Gastroesophageal sphincter (tissue), 4 donors: ENCODE results near the gene TMEM231. TPM values are rescaled to one million over a fixed set of nuclear protein-coding genes. Genes with fewer than 3 reads are reported as not detected.
"Not testable (repeated sequence)": the region's sequence is repeated elsewhere in the genome, so short reads cannot be mapped to it uniquely, and the experiment has no call there.

Experiments used
- ATAC-seq: fragments of 150-250 bp; one replicate; pipeline ENCODE4 v1.9.1; 2016; ENCODE audit warnings: mild to moderate bottlenecking, moderate library complexity
- H3K27ac ChIP-seq, 4 donors: fragments of 200-600 bp; sonication (generic) in 3 of 4; 1 replicate in 3 of 4; 2 replicates in 1 of 4; pipeline ENCODE4 v1.5.1; 2016 to 2019
- H3K27me3 ChIP-seq: fragments of 200-600 bp; sonication (generic); one replicate; pipeline ENCODE4 v1.5.1; 2019
- H3K36me3 ChIP-seq, 2 donors: fragments of 200-600 bp; sonication (generic); one replicate each; pipeline ENCODE4 v1.5.1; 2019; ENCODE audit warnings: control low read depth in 1 of 2
- H3K4me1 ChIP-seq, 3 donors: fragments of 200-600 bp; sonication (generic); 1 replicate in 2 of 3; 2 replicates in 1 of 3; pipeline ENCODE4 v1.5.1; 2016 to 2019; ENCODE audit warnings: control low read depth in 2 of 3
- H3K4me3 ChIP-seq, 2 donors: fragments of 200-600 bp; sonication (generic); one replicate each; pipeline ENCODE4 v1.5.1; 2019; ENCODE audit warnings: mild to moderate bottlenecking in 1 of 2, moderate library complexity in 1 of 2
- H3K9me3 ChIP-seq, 3 donors: fragments of 200-600 bp; sonication (generic); one replicate each; pipeline ENCODE4 v1.5.1; 2017 to 2019; ENCODE audit warnings: control low read depth in 2 of 3
- EP300 ChIP-seq: sonication (generic); formaldehyde crosslinking; IDR thresholded peaks from one replicate; pipeline ENCODE4 v1.6.1; 2017; ENCODE audit warnings: antibody characterized with exemption, mild to moderate bottlenecking
- POLR2A ChIP-seq, 2 donors: fragments of 450-650 bp; IDR thresholded peaks; one replicate each; pipeline ENCODE4 v1.6.1; 2017; ENCODE audit warnings: antibody characterized with exemption in 2 of 2, mild to moderate bottlenecking in 2 of 2, moderate library complexity in 1 of 2
- POLR2AphosphoS5 ChIP-seq: sonication (generic); formaldehyde crosslinking; IDR thresholded peaks from one replicate; pipeline ENCODE4 v1.6.1; 2017; ENCODE audit warnings: antibody characterized with exemption
- WGBS, 2 donors: methylation state at CpG; one replicate each; pipeline ENCODE4 v1.1.5; 2018; ENCODE audit warnings: low coverage in 1 of 2; 5-methylcytosine and 5-hydroxymethylcytosine counted together
- total RNA-seq, 4 donors: library from RNA; depleted of rRNA; stranded (reverse); fragments of >200 nt; gene quantifications; one replicate each; pipeline ENCODE4 v1.1.0, GENCODE V29; 2016
- TF ChIP-seq, protein P1 (sequence below), 4 experiments: fragments of 200-600 bp in 2 of 4; fragments of 450-650 bp in 2 of 4; sonication (generic) in 1 of 4; IDR thresholded peaks; one replicate each; pipeline ENCODE4 v1.5.1; 2017 to 2019; ENCODE audit warnings: antibody characterized with exemption in 4 of 4, mild to moderate bottlenecking in 2 of 4, moderate library complexity in 2 of 4

TMEM231 gene
- total RNA-seq, 4 donors from 2014 or later: 7.2 to 12.0 (median 9.3) TPM

DNA sequence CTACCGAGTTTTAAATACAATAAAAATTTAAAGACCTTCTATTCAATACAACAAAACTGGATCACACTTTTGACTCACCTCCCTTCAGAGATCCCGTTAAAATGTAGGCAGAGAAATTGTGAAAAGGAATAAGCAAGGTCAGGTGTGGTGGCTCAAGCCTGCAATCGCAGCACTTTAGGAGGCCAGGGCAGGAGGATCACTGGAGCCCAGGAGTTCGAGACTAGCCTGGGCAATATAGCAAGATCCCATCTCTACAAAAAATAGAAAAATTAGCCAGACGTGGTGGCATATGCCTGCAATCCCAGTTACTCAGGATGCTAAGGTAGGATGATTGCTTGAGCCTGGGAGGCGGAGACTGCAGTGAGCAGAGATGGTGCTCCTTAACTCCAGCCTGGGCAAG lies 36.9 kb downstream of the TMEM231 start:
- peaks cover 0 to 15% (median 0%) of the 10 kb centered on the region in 3 donors for H3K4me1 ChIP-seq
- H3K4me3 ChIP-seq: no peak overlapping the region
- no peaks in the 10 kb centered on the region for H3K27me3 ChIP-seq
- no peak overlapping the region for H3K27ac ChIP-seq
- no peaks in the 10 kb centered on the region for H3K9me3 ChIP-seq
- ATAC-seq: no peak
- no peaks in the 10 kb centered on the region for H3K36me3 ChIP-seq
- WGBS, 2 donors: 90% methylated on average over 2 to 3 of the region's 6 CpGs
- TF ChIP-seq POLR2AphosphoS5: no peak
- TF ChIP-seq, protein P1, sequence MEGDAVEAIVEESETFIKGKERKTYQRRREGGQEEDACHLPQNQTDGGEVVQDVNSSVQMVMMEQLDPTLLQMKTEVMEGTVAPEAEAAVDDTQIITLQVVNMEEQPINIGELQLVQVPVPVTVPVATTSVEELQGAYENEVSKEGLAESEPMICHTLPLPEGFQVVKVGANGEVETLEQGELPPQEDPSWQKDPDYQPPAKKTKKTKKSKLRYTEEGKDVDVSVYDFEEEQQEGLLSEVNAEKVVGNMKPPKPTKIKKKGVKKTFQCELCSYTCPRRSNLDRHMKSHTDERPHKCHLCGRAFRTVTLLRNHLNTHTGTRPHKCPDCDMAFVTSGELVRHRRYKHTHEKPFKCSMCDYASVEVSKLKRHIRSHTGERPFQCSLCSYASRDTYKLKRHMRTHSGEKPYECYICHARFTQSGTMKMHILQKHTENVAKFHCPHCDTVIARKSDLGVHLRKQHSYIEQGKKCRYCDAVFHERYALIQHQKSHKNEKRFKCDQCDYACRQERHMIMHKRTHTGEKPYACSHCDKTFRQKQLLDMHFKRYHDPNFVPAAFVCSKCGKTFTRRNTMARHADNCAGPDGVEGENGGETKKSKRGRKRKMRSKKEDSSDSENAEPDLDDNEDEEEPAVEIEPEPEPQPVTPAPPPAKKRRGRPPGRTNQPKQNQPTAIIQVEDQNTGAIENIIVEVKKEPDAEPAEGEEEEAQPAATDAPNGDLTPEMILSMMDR (IDR thresholded peaks at IDR 0.05): no peak
- TF ChIP-seq POLR2A (IDR thresholded peaks at IDR 0.05): no peak
- no peak for TF ChIP-seq EP300

DNA sequence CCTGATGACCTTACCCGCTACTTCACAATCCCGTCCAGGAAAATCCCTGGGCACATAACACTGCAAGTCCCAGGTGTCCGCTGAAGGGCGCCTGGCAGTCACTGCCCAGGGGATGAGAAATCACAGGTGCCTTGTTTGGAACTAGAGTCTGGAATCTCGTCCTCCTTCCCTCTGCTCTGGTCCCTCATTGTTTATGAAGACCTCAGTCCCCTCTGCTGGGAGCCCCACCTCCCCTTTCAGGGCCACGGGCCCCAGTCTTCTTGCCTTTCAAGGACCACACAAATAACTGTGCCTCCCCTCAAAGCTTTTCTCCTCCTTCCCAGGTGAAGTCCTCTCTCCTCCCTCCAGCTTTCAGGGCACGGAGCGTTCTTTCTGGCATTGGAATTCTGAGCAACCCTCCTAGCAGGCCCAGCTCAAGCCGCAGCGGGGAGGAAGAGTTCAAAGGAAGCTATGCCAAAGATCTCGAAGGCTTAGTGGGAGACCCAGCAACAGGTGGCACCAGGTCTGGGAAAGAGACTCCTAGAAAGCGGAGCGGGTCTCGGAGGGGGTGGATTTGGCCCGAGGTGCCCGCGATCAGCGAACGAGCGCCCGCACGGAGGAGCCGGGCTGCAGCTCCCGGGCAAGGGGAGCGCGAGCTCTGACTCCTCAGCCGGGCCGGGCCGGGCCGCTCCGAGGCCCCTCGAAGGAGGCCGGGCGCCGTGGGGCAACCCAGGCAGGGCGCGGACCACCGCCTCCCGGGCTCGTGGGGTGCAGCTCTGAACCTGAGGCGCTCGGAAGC lies 39.7 kb downstream of the TMEM231 start:
- H3K27me3 ChIP-seq, H3K9me3 ChIP-seq, H3K36me3 ChIP-seq: not testable (repeated sequence)
- peak overlapping the region; percentile 92 to 100 (median 98) for H3K27ac ChIP-seq
- 40 to 50% methylated on average over 2 of the region's 42 CpGs for WGBS, 2 donors
- peak overlapping the region; percentile 74 to 98 for H3K4me3 ChIP-seq
- peaks cover 0 to 15% (median 0%) of the 10 kb centered on the region in 3 donors for H3K4me1 ChIP-seq
- peak; percentile 23 for ATAC-seq

- Histone ChIP-seq H3K27me3 (no peaks in the 10 kb centered on the region), H3K36me3 (no peaks in the 10 kb centered on the region), H3K4me3 (no peak overlapping the region), H3K4me1 (peaks cover 0 to 15% (median 0%) of the 10 kb centered on the region in 3 donors), H3K27ac (no peak overlapping the region), H3K9me3 (no peaks in the 10 kb centered on the region)
- no peak for ATAC-seq
- no peak for TF ChIP-seq EP300
- TF ChIP-seq POLR2AphosphoS5: no peak
- TF ChIP-seq POLR2A (IDR thresholded peaks at IDR 0.05): no peak
- TF ChIP-seq, protein P1 (IDR thresholded peaks at IDR 0.05): no peak
- 95% methylated on average over 9 to 11 of the region's 11 CpGs for WGBS, 2 donors
These were observed 41.8 kb downstream of the TMEM231 start for GRCh38 chr16:75514296-75514695.

DNA sequence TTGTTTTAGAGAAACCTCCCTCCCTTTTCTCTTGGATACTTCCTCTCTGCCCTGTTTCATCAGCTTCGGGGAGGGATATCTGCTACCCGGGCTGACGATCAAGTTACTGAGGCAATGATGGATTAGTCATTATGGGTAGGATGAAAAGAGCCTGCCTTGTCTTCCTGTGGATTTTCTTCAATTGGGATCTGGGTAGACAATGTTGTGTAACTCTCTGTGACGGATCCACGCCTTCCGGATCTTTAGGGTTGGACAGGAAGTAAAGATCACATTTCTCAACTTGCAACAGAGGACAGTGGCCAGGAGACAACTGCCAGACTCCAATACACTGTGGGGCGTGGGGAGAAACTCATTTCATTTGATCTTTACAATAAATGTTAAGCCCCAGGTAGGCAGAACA lies 49.5 kb downstream of the TMEM231 start:
- H3K36me3 ChIP-seq: no peaks in the 10 kb centered on the region
- H3K27ac ChIP-seq: peak overlapping the region in 1 of 4 donors; percentile 7
- TF ChIP-seq POLR2AphosphoS5: no peak
- no peak for TF ChIP-seq EP300
- TF ChIP-seq, protein P1 (IDR thresholded peaks at IDR 0.05): no peak
- no peak for TF ChIP-seq POLR2A (IDR thresholded peaks at IDR 0.05)
- no peaks in the 10 kb centered on the region for H3K9me3 ChIP-seq
- H3K27me3 ChIP-seq: no peaks in the 10 kb centered on the region
- WGBS, 2 donors: 17 to 67% methylated on average over 4 of the region's 7 CpGs
- ATAC-seq: peak; percentile 94
- H3K4me3 ChIP-seq: no peak overlapping the region
- H3K4me1 ChIP-seq: peaks cover 0 to 9% (median 0%) of the 10 kb centered on the region in 3 donors

DNA sequence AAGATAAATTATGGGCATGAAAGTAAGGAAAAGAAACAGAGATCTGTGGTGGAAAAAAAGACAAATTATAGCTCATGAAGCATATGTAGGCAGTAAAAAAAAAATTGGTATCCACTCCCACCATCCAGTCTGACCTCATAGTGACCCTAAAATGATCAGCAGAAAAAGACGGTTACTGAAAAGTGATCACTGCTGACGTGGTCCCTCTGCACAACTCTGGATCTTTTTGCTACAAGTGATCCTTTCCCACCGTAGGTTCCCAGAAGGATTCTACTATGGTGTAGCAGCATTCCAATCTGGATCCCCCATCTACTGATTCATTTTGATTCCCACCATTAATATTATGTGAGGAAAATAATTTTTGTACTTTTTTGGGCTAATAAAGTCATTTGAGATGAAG lies 49.9 kb downstream of the TMEM231 start:
- no peaks in the 10 kb centered on the region for H3K36me3 ChIP-seq
- TF ChIP-seq, protein P1 (IDR thresholded peaks at IDR 0.05): no peak
- TF ChIP-seq POLR2A (IDR thresholded peaks at IDR 0.05) (no peak), EP300 (no peak), POLR2AphosphoS5 (no peak)
- no peak for ATAC-seq
- no peaks in the 10 kb centered on the region for H3K27me3 ChIP-seq
- H3K4me1 ChIP-seq: peaks cover 0 to 14% (median 0%) of the 10 kb centered on the region in 3 donors
- WGBS, 2 donors: 69 to 76% methylated on average over 3 of the region's 3 CpGs
- H3K4me3 ChIP-seq: no peak overlapping the region
- H3K9me3 ChIP-seq: no peaks in the 10 kb centered on the region
- H3K27ac ChIP-seq: peak overlapping the region in 1 of 4 donors; percentile 7
